GM18909 (cell line): ENCODE measurements around the gene RPS6KB1.
"Not testable (repeated sequence)": the region's sequence is repeated elsewhere in the genome, so short reads cannot be mapped to it uniquely, and the experiment has no call there.

Experiments used
- ATAC-seq: cut with Tn5 transposase; IDR thresholded peaks from one replicate; pipeline ENCODE4 v1.9.1; 2021; ENCODE audit warnings: mild to moderate bottlenecking; ENCODE audit not compliant: unreplicated experiment, poor library complexity

RPS6KB1 gene

GRCh38 chr17:59930768-59931167 is 37.8 kb downstream of the RPS6KB1 start:
- not testable (repeated sequence) for ATAC-seq

- ATAC-seq: not testable (repeated sequence)
Measured at GRCh38 chr17:59933317-59933716, 40.4 kb downstream of the RPS6KB1 start.

- ATAC-seq: not testable (repeated sequence)
Measured at GRCh38 chr17:59940697-59941096, 47.8 kb downstream of the RPS6KB1 start.

GRCh38 chr17:59941131-59941530 is 48.2 kb downstream of the RPS6KB1 start:
- ATAC-seq: no peak

- ATAC-seq: not testable (repeated sequence)
Measured at GRCh38 chr17:59946433-59946832, 53.5 kb downstream of the RPS6KB1 start.

GRCh38 chr17:59947310-59947709 is 54.4 kb downstream of the RPS6KB1 start:
- not testable (repeated sequence) for ATAC-seq

- no peak for ATAC-seq
Measured at GRCh38 chr17:59950049-59950448, 57.1 kb downstream of the RPS6KB1 start.

GRCh38 chr17:59954856-59955255 is 61.9 kb downstream of the RPS6KB1 start:
- ATAC-seq: no peak

- ATAC-seq: not testable (repeated sequence)
Measured at GRCh38 chr17:59959574-59959973, 66.7 kb downstream of the RPS6KB1 start.

- ATAC-seq: no peak
Measured at GRCh38 chr17:59962739-59963318, 69.9 kb downstream of the RPS6KB1 start.

GRCh38 chr17:59963738-59964481 is 71.0 kb downstream of the RPS6KB1 start:
- peak; percentile 33 for ATAC-seq

GRCh38 chr17:59964482-59965328 is 71.8 kb downstream of the RPS6KB1 start, which contains the start of gene RNFT1:
RNFT1 (minus strand) TSS chr17:59964740; CDS start chr17:59964663, 77 bp downstream.
- ATAC-seq: peak; percentile 81

- ATAC-seq: not testable (repeated sequence)
Measured at GRCh38 chr17:59971771-59972170, 78.8 kb downstream of the RPS6KB1 start.

GRCh38 chr17:59972778-59973177 is 79.9 kb downstream of the RPS6KB1 start:
- ATAC-seq: no peak

- ATAC-seq: not testable (repeated sequence)
Measured at GRCh38 chr17:59973483-59973882, 80.6 kb downstream of the RPS6KB1 start.

GRCh38 chr17:59975166-59975565 is 82.2 kb downstream of the RPS6KB1 start:
- not testable (repeated sequence) for ATAC-seq

GRCh38 chr17:59996608-59997007 is 103.7 kb downstream of the RPS6KB1 start:
- ATAC-seq: not testable (repeated sequence)
